Breast epithelium (tissue), 4 donors: ENCODE results near the gene IPCEF1. TPM values are rescaled to one million over a fixed set of nuclear protein-coding genes. Genes with fewer than 3 reads are reported as not detected.

Experiments
- DNase-seq, 2 donors: peaks; one replicate each; pipeline ENCODE4 v3.0.0-alpha.2; 2019; ENCODE audit warnings: low spot score in 2 of 2
- H3K27ac ChIP-seq, 2 donors: fragments of 200-600 bp; sonication (generic) in 1 of 2; one replicate each; pipeline ENCODE4 v1.5.1; 2016 to 2019; ENCODE audit warnings: mild to moderate bottlenecking in 1 of 2
- H3K27me3 ChIP-seq, 2 donors: fragments of 200-600 bp; sonication (generic) in 1 of 2; one replicate each; pipeline versions ENCODE4 v1.5.1 to v1.6.0; 2017 to 2019; ENCODE audit warnings: control low read depth in 1 of 2, mild to moderate bottlenecking in 1 of 2
- H3K36me3 ChIP-seq: fragments of 200-600 bp; one replicate; pipeline ENCODE4 v1.5.1; 2019
- H3K4me1 ChIP-seq, 2 donors: fragments of 200-600 bp; sonication (generic); one replicate each; pipeline ENCODE4 v1.5.1; 2016 to 2019; ENCODE audit warnings: control low read depth in 1 of 2
- H3K4me3 ChIP-seq, 3 donors: fragments of 200-600 bp; sonication (generic); 1 replicate in 2 of 3; 2 replicates in 1 of 3; pipeline ENCODE4 v1.5.1; 2016 to 2019; ENCODE audit warnings: mild to moderate bottlenecking in 3 of 3, moderate library complexity in 2 of 3
- H3K9me3 ChIP-seq, 2 donors: fragments of 200-600 bp; sonication (generic) in 1 of 2; one replicate each; pipeline ENCODE4 v1.5.1; 2016 to 2019; ENCODE audit warnings: control low read depth in 1 of 2
- POLR2A ChIP-seq: fragments of 450-650 bp; IDR thresholded peaks from one replicate; pipeline ENCODE4 v1.6.1; 2016; ENCODE audit warnings: antibody characterized with exemption, mild to moderate bottlenecking, moderate library complexity
- POLR2AphosphoS5 ChIP-seq, 3 donors: sonication (generic); formaldehyde crosslinking; IDR thresholded peaks; one replicate each; pipeline ENCODE4 v1.6.1; 2017; ENCODE audit warnings: antibody characterized with exemption in 3 of 3
- intact Hi-C: fragments of 100-400 bp; cut with DNase I; formaldehyde crosslinking; loops from one replicate; pipeline ENCODE4 v1.15.1; 2023; ENCODE audit warnings: low total_unique reads
- total RNA-seq, 3 donors: library from RNA; depleted of rRNA; stranded (reverse); fragments of >200 nt; gene quantifications; one replicate each; pipeline ENCODE4 v1.1.0, GENCODE V29; 2016
- TF ChIP-seq, protein P1 (sequence below), 3 donors: fragments of 450-650 bp; IDR thresholded peaks; one replicate each; pipeline ENCODE4 v1.5.1; 2016 to 2017; ENCODE audit warnings: antibody characterized with exemption in 3 of 3, mild to moderate bottlenecking in 3 of 3, moderate library complexity in 3 of 3

The IPCEF1 gene
- total RNA-seq, 3 donors from 2014 or later: 3.7 to 6.7 (median 5.6) TPM

DNA sequence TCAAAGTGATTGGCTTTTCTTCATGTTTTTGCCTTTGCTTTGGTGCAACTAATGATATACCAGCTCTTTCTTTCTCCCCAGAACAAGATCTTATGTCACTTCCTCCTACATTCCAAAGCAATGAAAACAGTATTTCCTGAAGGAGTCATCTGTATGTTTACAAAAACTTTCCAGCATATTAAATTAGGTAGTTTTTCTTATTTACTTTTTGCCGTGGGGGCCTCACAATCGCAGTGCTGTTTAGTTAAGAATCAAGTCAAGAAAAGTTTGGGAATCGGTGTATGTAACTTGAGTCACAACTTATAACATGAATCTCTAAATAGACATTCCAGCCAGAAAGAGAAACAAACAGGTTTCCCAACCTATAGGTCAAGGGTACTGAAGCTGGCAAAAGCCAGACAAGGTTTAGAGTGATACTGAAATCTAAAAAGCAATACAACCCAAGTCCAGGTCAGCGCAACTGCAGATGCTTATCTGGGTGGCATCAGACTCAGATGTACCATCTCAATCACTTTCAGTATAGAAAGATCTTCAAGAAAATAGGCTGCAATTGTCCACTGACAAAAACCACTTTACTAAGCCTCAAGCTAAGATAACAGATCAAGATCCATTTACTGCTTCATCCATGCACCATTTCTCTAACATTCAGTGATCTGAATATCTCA lies 63.6 kb downstream of the IPCEF1 start:
- no peak overlapping the region for H3K27ac ChIP-seq
- no peak overlapping the region for H3K4me3 ChIP-seq
- TF ChIP-seq POLR2AphosphoS5 (IDR thresholded peaks at IDR 0.05) (no peak), POLR2A (no peak)
- TF ChIP-seq, protein P1, sequence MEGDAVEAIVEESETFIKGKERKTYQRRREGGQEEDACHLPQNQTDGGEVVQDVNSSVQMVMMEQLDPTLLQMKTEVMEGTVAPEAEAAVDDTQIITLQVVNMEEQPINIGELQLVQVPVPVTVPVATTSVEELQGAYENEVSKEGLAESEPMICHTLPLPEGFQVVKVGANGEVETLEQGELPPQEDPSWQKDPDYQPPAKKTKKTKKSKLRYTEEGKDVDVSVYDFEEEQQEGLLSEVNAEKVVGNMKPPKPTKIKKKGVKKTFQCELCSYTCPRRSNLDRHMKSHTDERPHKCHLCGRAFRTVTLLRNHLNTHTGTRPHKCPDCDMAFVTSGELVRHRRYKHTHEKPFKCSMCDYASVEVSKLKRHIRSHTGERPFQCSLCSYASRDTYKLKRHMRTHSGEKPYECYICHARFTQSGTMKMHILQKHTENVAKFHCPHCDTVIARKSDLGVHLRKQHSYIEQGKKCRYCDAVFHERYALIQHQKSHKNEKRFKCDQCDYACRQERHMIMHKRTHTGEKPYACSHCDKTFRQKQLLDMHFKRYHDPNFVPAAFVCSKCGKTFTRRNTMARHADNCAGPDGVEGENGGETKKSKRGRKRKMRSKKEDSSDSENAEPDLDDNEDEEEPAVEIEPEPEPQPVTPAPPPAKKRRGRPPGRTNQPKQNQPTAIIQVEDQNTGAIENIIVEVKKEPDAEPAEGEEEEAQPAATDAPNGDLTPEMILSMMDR (IDR thresholded peaks at IDR 0.05): no peak
- no peaks in the 10 kb centered on the region for H3K27me3 ChIP-seq
- no peaks in the 10 kb centered on the region for H3K4me1 ChIP-seq
- H3K9me3 ChIP-seq: peaks cover 0 to 4% of the 10 kb centered on the region in 2 donors
- H3K36me3 ChIP-seq: no peaks in the 10 kb centered on the region
- no peak for DNase-seq
- intact Hi-C loops: no loop called here

DNA sequence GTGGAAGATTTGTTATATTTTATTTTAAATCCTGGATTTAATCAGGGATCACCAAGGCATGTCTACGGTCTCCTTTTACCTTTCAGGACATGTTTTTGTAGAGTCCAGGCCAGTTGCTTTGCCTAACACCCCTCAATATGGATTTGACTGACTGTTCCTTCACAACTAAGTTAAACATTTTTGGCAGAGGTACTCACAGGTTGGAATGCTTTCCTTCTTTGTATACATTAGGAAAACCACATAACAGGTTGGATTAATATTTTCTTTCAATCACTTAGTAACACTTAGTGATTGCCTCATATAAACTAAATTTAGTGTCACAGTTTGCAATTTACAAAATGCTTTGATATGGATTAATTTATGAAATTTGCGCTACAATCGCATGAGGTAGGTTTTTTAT lies 64.5 kb downstream of the IPCEF1 start:
- TF ChIP-seq POLR2A: no peak
- H3K36me3 ChIP-seq: no peaks in the 10 kb centered on the region
- H3K27me3 ChIP-seq: no peaks in the 10 kb centered on the region
- H3K27ac ChIP-seq: no peak overlapping the region
- intact Hi-C loops: no loop called here
- no peaks in the 10 kb centered on the region for H3K4me1 ChIP-seq
- peaks cover 0 to 4% of the 10 kb centered on the region in 2 donors for H3K9me3 ChIP-seq
- DNase-seq: no peak
- H3K4me3 ChIP-seq: no peak overlapping the region

DNA sequence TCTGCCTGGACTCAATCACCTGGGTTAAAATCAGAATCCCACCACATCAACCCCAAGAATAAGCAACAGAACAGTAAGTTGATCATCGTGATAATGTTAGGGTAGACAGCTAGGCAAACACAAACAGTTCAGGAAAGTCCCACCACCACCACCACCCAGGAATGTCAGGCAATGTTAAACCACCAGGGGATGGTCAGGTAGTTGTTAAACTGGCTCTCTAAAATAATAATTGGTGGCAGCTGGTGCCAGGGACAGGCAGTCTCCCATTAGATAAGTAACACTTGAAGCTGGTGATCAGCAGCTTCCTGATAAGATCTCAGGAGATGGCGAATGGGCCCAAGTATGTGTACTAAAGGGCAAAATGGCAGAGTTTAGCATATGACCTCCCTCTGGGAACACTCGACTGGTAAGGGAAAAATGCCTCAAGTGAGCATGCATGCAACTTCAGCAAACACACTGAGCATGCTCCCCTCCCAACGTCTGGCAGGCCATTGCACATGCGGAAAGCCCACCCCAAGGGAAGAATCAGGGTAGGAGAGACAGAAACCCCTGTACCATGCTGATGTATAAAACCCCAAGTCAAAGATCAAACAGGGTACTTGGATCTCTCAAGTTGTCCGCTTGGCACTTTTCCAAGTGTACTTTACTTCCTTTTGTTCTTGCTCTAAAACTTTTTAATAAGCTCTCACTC lies 66.6 kb downstream of the IPCEF1 start:
- DNase-seq: no peak
- Histone ChIP-seq H3K27ac (no peak overlapping the region), H3K27me3 (no peaks in the 10 kb centered on the region), H3K36me3 (no peaks in the 10 kb centered on the region), H3K4me3 (no peak overlapping the region), H3K9me3 (peaks cover 0 to 4% of the 10 kb centered on the region in 2 donors), H3K4me1 (no peaks in the 10 kb centered on the region)
- intact Hi-C loops: no loop called here
- no peak for TF ChIP-seq POLR2AphosphoS5 (IDR thresholded peaks at IDR 0.05)
- no peak for TF ChIP-seq POLR2A
- TF ChIP-seq, protein P1 (IDR thresholded peaks at IDR 0.05): no peak

DNA sequence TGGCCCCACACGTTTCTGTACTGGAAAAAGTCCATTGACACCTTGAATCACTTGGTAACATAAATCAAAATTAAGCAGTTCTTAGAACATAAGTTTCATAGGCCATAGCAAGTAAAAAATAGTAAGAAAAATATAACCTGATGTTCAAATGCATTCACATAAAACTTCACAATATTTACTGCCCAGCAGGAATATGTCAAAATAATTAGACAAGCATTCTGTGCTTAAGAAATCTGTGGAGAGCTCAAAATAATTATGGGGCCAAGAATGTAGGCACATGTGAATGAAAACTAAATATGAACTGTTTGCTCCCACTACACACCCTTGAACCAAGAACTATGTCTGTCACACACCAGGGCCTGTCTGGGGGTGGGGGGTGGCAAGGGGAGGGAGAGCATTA lies 70.8 kb downstream of the IPCEF1 start:
- Histone ChIP-seq H3K27ac (no peak overlapping the region), H3K36me3 (no peaks in the 10 kb centered on the region), H3K4me3 (no peak overlapping the region), H3K4me1 (no peaks in the 10 kb centered on the region), H3K9me3 (peaks cover 4% of the 10 kb centered on the region in 2 donors), H3K27me3 (no peaks in the 10 kb centered on the region)
- TF ChIP-seq POLR2A: no peak
- TF ChIP-seq POLR2AphosphoS5 (IDR thresholded peaks at IDR 0.05): no peak
- TF ChIP-seq, protein P1 (IDR thresholded peaks at IDR 0.05): no peak
- intact Hi-C loops: no loop called here
- no peak for DNase-seq

DNA sequence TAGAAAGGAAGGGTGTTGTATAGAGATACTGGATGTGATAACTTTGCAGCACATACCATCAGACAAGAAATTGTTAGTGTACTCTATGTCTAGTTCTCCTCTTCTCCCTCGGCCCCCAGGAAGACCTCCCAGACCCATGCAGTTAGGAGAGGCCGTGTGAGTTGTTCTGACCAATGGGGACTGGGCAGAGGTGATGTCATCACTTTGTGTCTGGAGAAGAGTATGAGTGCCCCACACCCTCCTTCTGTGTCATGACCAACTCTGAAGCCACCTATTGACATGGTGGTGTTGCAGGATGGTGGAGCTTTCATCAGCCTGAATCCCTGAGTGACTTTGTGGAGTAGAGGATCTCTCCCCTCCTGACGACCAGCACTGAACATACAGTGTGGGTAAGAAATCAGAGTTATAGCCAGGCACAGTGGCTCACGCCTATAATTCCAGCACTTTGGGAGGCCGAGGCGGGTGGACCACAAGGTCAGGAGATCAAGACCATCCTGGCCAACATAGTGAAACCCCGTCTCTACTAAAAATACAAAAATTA lies 72.2 kb downstream of the IPCEF1 start:
- no peaks in the 10 kb centered on the region for H3K4me1 ChIP-seq
- TF ChIP-seq, protein P1 (IDR thresholded peaks at IDR 0.05): no peak
- TF ChIP-seq POLR2AphosphoS5 (IDR thresholded peaks at IDR 0.05) (no peak), POLR2A (no peak)
- no peaks in the 10 kb centered on the region for H3K36me3 ChIP-seq
- intact Hi-C loops: no loop called here
- peaks cover 0 to 4% of the 10 kb centered on the region in 2 donors for H3K9me3 ChIP-seq
- no peak for DNase-seq
- no peak overlapping the region for H3K4me3 ChIP-seq
- H3K27me3 ChIP-seq: no peaks in the 10 kb centered on the region
- H3K27ac ChIP-seq: no peak overlapping the region
